Measurements from ENCODE around the gene NXN. TPM values are rescaled to one million over a fixed set of nuclear protein-coding genes. Genes with fewer than 3 reads are reported as not detected.
"Not testable (repeated sequence)": the region's sequence is repeated elsewhere in the genome, so short reads cannot be mapped to it uniquely, and the experiment has no call there.

The NXN gene
- total RNA-seq, 4 donors from 2014 or later = 11.3 to 51.6 (median 31.8) TPM

- intact Hi-C loops (cut with DNase I; ENCODE audit: low total_unique reads) = no loop called here
- 67 to 78% methylated on average over 28 to 30 of the region's 33 CpGs for WGBS, 2 donors
- TF ChIP-seq POLR2A (IDR thresholded peaks at IDR 0.05) (no peak), CTCF (IDR thresholded peaks at IDR 0.05) (no peak)
- no peak overlapping the region for H3K4me3 ChIP-seq (ENCODE audit: low read depth, poor library complexity, severe bottlenecking)
- DNase-seq (ENCODE audit: low spot score in 2 of 2) = no peak
Measured at GRCh38 chr17:841313-841712, 138.3 kb downstream of the NXN start.

- DNase-seq (ENCODE audit: low spot score in 2 of 2) = no peak
- whole genome bisulfite sequencing, 2 donors = 85 to 92% methylated on average over 11 of the region's 11 CpGs
- no peak for TF ChIP-seq POLR2A (IDR thresholded peaks at IDR 0.05)
- intact Hi-C loops (cut with DNase I; ENCODE audit: low total_unique reads) = no loop called here
- no peak overlapping the region for H3K4me3 ChIP-seq (ENCODE audit: low read depth, poor library complexity, severe bottlenecking)
Measured at GRCh38 chr17:838486-838885, 141.1 kb downstream of the NXN start.

- intact Hi-C loops (cut with DNase I; ENCODE audit: low total_unique reads) = no loop called here
Measured at GRCh38 chr17:836151-836550, 143.4 kb downstream of the NXN start.

DNA sequence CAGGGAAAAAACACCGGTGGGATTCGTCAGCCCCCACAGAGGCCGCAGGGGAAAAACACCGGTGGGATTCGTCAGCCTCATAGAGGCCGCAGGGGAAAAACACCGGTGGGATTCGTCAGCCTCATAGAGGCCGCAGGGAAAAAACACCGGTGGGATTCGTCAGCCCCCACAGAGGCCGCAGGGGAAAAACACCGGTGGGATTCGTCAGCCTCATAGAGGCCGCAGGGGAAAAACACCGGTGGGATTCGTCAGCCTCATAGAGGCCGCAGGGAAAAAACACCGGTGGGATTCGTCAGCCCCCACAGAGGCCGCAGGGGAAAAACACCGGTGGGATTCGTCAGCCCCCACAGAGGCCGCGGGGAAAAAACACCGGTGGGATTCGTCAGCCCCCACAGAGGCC lies 143.9 kb downstream of the NXN start:
- H3K4me3 ChIP-seq (ENCODE audit: low read depth, poor library complexity, severe bottlenecking); intact Hi-C loops (cut with DNase I; ENCODE audit: low total_unique reads); DNase-seq (ENCODE audit: low spot score in 2 of 2): not testable (repeated sequence)
- WGBS, 2 donors = 47 to 90% methylated on average over 6 to 16 of the region's 27 CpGs

More at GRCh38 chr17:836151-836550, 143.4 kb downstream of the NXN start:
- 62 to 70% methylated on average over 9 of the region's 9 CpGs for WGBS, 2 donors
- H3K4me3 ChIP-seq (ENCODE audit: low read depth, poor library complexity, severe bottlenecking) = no peak overlapping the region
- no peak for DNase-seq (ENCODE audit: low spot score in 2 of 2)
- no peak for TF ChIP-seq CTCF (IDR thresholded peaks at IDR 0.05)
- TF ChIP-seq POLR2A (IDR thresholded peaks at IDR 0.05) = no peak

GRCh38 chr17:835263-835662 lies 144.3 kb downstream of the NXN start:
- TF ChIP-seq POLR2A (IDR thresholded peaks at IDR 0.05) (no peak), CTCF (IDR thresholded peaks at IDR 0.05) (no peak)
- no peak overlapping the region for H3K4me3 ChIP-seq (ENCODE audit: low read depth, poor library complexity, severe bottlenecking)
- DNase-seq (ENCODE audit: low spot score in 2 of 2) = peak in 1 of 2 donors; percentile 43
- WGBS, 2 donors = 46 to 53% methylated on average over 9 of the region's 9 CpGs
- intact Hi-C loops (cut with DNase I; ENCODE audit: low total_unique reads) = no loop called here

GRCh38 chr17:834136-834535 lies 145.4 kb downstream of the NXN start:
- TF ChIP-seq POLR2A (IDR thresholded peaks at IDR 0.05) (no peak), CTCF (IDR thresholded peaks at IDR 0.05) (no peak)
- H3K4me3 ChIP-seq (ENCODE audit: low read depth, poor library complexity, severe bottlenecking) = no peak overlapping the region
- DNase-seq (ENCODE audit: low spot score in 2 of 2) = no peak
- 93 to 96% methylated on average over 6 of the region's 6 CpGs for WGBS, 2 donors
- intact Hi-C loops (cut with DNase I; ENCODE audit: low total_unique reads) = no loop called here

DNA sequence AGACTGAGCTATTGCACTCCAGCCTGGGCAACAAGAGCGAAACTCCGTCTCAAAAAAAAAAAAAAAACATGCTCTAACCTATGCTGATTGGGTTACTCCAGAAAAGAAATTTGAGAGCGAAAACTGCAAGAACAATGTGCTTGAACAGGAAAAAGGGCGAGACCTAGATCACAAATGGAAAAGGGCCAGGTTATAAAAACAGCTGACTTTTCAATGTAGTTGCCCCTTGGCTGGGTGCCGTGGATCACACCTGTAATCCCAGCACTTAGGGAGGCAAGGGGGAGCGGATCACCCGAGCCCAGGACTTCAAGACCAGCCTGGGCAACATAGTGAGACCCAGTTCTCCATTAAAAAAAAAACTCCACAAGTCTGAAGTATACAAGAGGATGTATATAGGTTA lies 148.6 kb downstream of the NXN start:
- no peak for DNase-seq (ENCODE audit: low spot score in 2 of 2)
- no peak for TF ChIP-seq POLR2A (IDR thresholded peaks at IDR 0.05)
- no peak for TF ChIP-seq CTCF (IDR thresholded peaks at IDR 0.05)
- intact Hi-C loops (cut with DNase I; ENCODE audit: low total_unique reads) = no loop called here
- no peak overlapping the region for H3K4me3 ChIP-seq (ENCODE audit: low read depth, poor library complexity, severe bottlenecking)
- WGBS, 2 donors = 64 to 68% methylated on average over 7 of the region's 7 CpGs
